Measurements from ENCODE around the gene KLK7.

DNA sequence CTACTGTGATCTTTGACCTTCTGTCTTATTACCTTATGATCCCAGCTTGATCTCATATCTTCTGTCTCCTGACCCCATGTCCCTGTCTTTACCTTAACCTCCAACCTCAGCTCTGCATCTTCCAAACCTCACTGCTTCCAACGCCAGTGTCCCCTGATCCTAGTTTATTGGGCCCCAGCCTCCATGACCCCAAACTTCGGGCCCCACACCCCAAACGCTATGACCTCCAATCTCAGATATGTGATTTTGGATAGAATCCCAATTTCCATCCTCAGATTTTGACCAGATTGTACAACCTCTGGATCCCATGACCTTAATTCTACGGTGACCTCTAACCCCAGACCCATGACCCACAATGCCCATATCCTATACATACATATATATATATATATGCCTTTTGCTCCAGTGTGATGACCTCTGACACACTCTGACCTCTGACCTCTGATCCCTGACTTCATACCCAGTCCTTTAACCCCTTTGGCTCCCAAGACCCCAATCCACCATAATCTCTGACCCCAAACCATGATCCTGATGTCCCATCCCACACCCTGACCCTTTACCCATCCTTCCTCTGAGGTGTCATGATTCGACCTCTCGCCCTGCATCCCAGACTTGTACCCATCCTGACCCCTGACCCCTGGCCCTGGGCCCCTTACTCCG lies 47.6 kb upstream of the KLK7 start:
- TF ChIP-seq GATA3 (IDR thresholded peaks at IDR 0.05; ENCODE audit: low read depth, low read length): no peak
- no peak for TF ChIP-seq GATA2 (IDR thresholded peaks at IDR 0.05; ENCODE audit: low read depth, low read length)
